ENCODE results near the gene HSPA9. TPM values are rescaled to one million over a fixed set of nuclear protein-coding genes. Genes with fewer than 3 reads are reported as not detected.

The HSPA9 gene
- total RNA-seq, 1 experiment from 2014 or later = 424 TPM

DNA sequence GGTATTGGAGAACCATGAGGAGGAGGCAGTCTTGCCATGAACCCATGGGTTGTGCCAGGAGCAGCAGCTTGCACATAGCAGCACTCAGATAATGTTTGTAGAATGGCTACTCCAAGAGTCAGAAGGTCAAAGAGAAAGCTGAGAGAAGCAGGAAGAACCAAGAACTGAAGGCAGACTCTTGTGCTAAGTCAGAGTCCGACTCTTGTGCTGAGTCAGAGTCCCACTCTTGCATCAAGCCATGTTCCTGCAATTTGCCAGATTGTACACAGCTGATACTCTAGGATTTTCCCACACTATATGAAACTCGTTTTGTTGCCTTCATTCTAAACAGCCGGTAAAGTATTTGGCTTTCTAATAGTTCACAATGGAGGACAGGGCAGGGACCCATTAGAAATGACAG, 26.2 kb upstream of the HSPA9 start:
- Histone ChIP-seq H3K36me3 (ENCODE audit: control insufficient read depth, insufficient read depth, low read length) (no peaks in the 10 kb centered on the region), H3K4me1 (ENCODE audit: control insufficient read depth, insufficient read depth, low read length) (no peaks in the 10 kb centered on the region), H3K27ac (ENCODE audit: low read length) (no peak overlapping the region), H3K27me3 (ENCODE audit: control insufficient read depth, insufficient read depth, low read length) (no peaks in the 10 kb centered on the region), H3K4me3 (ENCODE audit: low read depth in 2 of 2, low read length in 2 of 2) (no peak overlapping the region), H3K9me3 (ENCODE audit: control insufficient read depth, insufficient read depth, low read depth, low read length) (no peaks in the 10 kb centered on the region)
- intact Hi-C loops (cut with micrococcal nuclease; ENCODE audit: unreplicated experiment) (no loop called here), in situ Hi-C loops (cut with HindIII; ENCODE audit: low pct_unique_long_range_greater_than_20kb, low sequenced_read_pairs) (no loop called here)
- BruUV-seq (replicated peaks) = no TSS peak
- 0 out of 2 replicates have a peak, but pooled peaks have one; percentile 45 for ATAC-seq
- POLR2A ChIA-PET = no interaction called here
- peak; percentile 22 for DNase-seq (ENCODE audit: low read depth, low spot score)
- CTCF ChIA-PET = no interaction called here
- TF ChIP-seq POLR2AphosphoS5 (IDR thresholded peaks at IDR 0.05; ENCODE audit: low read depth, low read length) = no peak
- TF ChIP-seq, protein P1, sequence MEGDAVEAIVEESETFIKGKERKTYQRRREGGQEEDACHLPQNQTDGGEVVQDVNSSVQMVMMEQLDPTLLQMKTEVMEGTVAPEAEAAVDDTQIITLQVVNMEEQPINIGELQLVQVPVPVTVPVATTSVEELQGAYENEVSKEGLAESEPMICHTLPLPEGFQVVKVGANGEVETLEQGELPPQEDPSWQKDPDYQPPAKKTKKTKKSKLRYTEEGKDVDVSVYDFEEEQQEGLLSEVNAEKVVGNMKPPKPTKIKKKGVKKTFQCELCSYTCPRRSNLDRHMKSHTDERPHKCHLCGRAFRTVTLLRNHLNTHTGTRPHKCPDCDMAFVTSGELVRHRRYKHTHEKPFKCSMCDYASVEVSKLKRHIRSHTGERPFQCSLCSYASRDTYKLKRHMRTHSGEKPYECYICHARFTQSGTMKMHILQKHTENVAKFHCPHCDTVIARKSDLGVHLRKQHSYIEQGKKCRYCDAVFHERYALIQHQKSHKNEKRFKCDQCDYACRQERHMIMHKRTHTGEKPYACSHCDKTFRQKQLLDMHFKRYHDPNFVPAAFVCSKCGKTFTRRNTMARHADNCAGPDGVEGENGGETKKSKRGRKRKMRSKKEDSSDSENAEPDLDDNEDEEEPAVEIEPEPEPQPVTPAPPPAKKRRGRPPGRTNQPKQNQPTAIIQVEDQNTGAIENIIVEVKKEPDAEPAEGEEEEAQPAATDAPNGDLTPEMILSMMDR (IDR thresholded peaks at IDR 0.05) = no peak
- TF ChIP-seq, protein P2, sequence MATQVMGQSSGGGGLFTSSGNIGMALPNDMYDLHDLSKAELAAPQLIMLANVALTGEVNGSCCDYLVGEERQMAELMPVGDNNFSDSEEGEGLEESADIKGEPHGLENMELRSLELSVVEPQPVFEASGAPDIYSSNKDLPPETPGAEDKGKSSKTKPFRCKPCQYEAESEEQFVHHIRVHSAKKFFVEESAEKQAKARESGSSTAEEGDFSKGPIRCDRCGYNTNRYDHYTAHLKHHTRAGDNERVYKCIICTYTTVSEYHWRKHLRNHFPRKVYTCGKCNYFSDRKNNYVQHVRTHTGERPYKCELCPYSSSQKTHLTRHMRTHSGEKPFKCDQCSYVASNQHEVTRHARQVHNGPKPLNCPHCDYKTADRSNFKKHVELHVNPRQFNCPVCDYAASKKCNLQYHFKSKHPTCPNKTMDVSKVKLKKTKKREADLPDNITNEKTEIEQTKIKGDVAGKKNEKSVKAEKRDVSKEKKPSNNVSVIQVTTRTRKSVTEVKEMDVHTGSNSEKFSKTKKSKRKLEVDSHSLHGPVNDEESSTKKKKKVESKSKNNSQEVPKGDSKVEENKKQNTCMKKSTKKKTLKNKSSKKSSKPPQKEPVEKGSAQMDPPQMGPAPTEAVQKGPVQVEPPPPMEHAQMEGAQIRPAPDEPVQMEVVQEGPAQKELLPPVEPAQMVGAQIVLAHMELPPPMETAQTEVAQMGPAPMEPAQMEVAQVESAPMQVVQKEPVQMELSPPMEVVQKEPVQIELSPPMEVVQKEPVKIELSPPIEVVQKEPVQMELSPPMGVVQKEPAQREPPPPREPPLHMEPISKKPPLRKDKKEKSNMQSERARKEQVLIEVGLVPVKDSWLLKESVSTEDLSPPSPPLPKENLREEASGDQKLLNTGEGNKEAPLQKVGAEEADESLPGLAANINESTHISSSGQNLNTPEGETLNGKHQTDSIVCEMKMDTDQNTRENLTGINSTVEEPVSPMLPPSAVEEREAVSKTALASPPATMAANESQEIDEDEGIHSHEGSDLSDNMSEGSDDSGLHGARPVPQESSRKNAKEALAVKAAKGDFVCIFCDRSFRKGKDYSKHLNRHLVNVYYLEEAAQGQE (IDR thresholded peaks at IDR 0.05; ENCODE audit: insufficient read depth in 1 of 2, low read depth in 2 of 2, low read length in 1 of 2) = no peak
- TF ChIP-seq SIN3A (IDR thresholded peaks at IDR 0.05; ENCODE audit: borderline replicate concordance, insufficient read depth, low read depth, low read length) = no peak
- no peak for TF ChIP-seq TCF7L2 (IDR thresholded peaks at IDR 0.05; ENCODE audit: low read depth, low read length)

DNA sequence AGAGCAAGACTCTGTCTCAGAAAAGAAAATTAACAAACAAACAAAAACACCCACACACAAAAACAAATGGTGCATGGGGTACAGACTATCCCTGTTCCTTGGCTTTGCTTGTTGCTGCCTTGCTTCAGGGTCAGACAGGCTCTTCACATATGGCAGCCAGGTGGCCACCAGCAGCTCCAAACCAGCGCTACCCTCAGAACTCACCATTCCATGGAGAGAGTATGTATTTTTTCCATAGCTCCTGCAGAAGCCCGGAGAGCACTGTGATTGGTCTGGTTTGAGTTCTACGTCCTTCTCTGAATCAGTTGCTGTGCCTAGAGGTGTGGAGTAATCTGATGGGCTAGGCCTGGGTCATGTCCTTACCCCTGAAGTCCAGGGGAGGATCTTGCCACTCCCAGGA, 25.2 kb upstream of the HSPA9 start:
- BruUV-seq (replicated peaks) = no TSS peak
- Histone ChIP-seq H3K27me3 (ENCODE audit: control insufficient read depth, insufficient read depth, low read length) (no peaks in the 10 kb centered on the region), H3K4me1 (ENCODE audit: control insufficient read depth, insufficient read depth, low read length) (no peaks in the 10 kb centered on the region), H3K9me3 (ENCODE audit: control insufficient read depth, insufficient read depth, low read depth, low read length) (no peaks in the 10 kb centered on the region), H3K36me3 (ENCODE audit: control insufficient read depth, insufficient read depth, low read length) (no peaks in the 10 kb centered on the region), H3K27ac (ENCODE audit: low read length) (no peak overlapping the region), H3K4me3 (ENCODE audit: low read depth in 2 of 2, low read length in 2 of 2) (no peak overlapping the region)
- ChIA-PET CTCF (interaction anchor here (0.7 kb wide), 1 partner anchor 224 kb away, joined by 14 read pairs; no protein-coding TSS in a partner anchor), POLR2A (interaction anchor here (0.7 kb wide), 1 partner anchor 37 kb away, joined by 5 read pairs; no protein-coding TSS in a partner anchor)
- ATAC-seq (no peak), DNase-seq (ENCODE audit: low read depth, low spot score) (no peak)
- intact Hi-C loops (cut with micrococcal nuclease; ENCODE audit: unreplicated experiment) = no loop called here
- in situ Hi-C loops (cut with HindIII; ENCODE audit: low pct_unique_long_range_greater_than_20kb, low sequenced_read_pairs) = no loop called here
- TF ChIP-seq SIN3A (IDR thresholded peaks at IDR 0.05; ENCODE audit: borderline replicate concordance, insufficient read depth, low read depth, low read length) (no peak), POLR2AphosphoS5 (IDR thresholded peaks at IDR 0.05; ENCODE audit: low read depth, low read length) (no peak), TCF7L2 (IDR thresholded peaks at IDR 0.05; ENCODE audit: low read depth, low read length) (no peak)
- TF ChIP-seq, protein P1 (IDR thresholded peaks at IDR 0.05) = no peak
- TF ChIP-seq, protein P2 (IDR thresholded peaks at IDR 0.05; ENCODE audit: insufficient read depth in 1 of 2, low read depth in 2 of 2, low read length in 1 of 2) = no peak
